HG02938 (cell line): ENCODE results near the gene B3GNT4.
"Not testable (repeated sequence)": the region's sequence is repeated elsewhere in the genome, so short reads cannot be mapped to it uniquely, and the experiment has no call there.

Experiments used
- ATAC-seq: cut with Tn5 transposase; IDR thresholded peaks from one replicate; pipeline ENCODE4 v1.9.1; 2021; ENCODE audit warnings: mild to moderate bottlenecking, moderate library complexity; ENCODE audit not compliant: unreplicated experiment

The B3GNT4 gene

DNA sequence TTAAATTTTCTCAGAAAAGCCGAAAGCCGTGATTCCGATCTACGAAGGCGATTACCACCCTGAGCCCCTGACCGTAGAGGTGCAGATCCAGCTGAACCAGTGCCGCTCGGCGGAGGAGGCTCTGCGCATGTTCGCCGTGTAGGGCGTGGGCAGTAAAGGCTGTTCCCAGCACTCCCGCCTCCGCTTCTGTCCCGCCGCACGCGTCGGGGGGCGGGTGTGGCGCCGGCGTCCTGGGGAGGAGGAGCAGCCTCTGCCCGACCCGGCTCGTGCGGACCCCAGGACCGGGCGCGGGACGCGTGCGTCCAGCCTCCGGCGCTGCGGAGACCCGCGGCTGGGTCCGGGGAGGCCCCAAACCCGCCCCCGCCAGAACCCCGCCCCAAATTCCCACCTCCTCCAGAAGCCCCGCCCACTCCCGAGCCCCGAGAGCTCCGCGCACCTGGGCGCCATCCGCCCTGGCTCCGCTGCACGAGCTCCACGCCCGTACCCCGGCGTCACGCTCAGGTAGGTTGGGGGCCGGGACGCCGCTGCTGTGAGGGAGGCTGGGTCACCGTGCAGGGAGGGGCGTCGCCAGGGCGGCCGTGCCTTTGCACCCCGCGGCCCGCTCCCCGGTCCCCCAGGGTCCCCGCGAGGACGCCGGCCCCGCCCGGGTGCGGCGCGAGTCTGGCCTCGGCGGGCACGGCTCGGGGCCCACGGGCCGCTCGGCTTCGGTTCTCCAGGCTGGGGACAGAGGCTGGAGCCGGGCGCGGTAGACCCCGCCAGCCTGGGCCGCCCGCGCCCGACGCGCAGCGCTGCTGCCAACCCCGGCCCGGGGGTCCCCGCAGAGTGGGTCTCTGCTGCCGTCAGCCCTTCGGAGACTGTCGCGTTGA, at the start of gene B3GNT4:
Gene B3GNT4 (plus strand): TSS at position 409 of the 866 bp plus-strand sequence. CDS start 910 bp downstream, outside the sequence.
- no peak for ATAC-seq

- ATAC-seq, result no peak
Measured at GRCh38 chr12:122155705-122156104, 47.8 kb upstream of the B3GNT4 start.

DNA sequence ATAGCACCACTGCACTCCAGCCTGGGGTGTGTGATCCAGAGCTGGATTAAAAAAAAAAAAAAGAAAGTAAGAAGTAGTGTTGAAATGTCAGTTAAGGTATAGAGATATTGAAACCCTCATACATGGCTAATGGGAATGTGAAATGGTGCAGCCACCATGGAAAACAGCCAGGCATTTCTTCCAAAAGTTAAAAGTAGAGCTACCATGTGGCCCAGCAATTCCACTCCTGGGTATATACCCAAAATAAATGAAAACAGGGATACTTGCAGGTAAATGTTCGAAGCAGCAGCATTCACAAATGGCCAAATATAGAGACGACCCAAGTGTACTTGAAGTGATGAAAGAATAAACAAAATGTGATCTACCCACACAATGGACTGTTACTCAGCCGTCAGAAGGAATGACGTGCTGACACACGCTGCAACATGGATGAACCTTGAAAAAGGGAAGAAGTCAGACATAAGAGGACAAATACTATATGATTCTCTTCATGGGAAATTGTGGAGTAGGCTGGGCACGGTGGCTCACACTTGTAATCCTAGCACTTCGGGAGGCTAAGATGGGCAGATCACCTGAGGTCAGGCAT, 44.7 kb upstream of the B3GNT4 start:
- no peak for ATAC-seq

DNA sequence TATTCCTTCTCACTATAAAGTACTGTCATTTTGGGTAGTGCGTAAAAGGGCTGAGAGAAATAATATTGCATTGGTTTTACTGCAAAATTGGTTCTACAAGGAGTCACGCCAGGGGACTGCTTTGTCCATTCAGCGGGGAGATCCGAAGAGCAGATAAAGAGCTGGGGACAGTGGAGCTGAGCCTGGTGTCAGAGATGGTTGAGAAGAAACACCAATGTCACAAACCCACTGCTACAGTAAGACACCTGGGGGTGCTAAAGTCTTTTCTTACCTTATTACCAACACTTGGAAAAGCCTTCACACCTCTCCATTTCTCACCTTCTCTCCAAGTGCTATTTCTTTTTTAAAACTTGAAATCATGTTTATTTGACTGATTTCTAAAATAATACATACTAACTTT, 43.6 kb upstream of the B3GNT4 start:
- ATAC-seq, result no peak

DNA sequence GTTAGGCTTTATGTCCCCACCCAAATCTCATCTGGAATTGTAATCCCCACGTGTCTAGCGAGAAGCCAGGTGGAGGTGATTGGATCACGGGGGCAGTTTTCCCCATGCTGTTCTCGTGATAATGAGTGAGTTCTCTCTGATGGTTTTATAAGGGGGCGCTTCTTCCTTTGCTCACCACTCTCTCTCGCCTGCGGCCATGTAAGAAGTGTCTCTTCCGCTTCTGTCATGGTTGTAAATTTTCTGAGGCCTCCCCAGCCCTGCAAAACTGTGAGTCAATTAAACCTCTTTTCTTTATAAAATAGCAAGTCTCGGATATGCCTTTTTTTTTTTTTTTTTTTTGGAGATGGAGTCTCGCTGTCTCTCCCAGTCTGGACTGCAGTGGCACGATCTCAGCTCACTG, 42.7 kb upstream of the B3GNT4 start:
- no peak for ATAC-seq

GRCh38 chr12:122161682-122162081, 41.8 kb upstream of the B3GNT4 start:
- no peak for ATAC-seq

DNA sequence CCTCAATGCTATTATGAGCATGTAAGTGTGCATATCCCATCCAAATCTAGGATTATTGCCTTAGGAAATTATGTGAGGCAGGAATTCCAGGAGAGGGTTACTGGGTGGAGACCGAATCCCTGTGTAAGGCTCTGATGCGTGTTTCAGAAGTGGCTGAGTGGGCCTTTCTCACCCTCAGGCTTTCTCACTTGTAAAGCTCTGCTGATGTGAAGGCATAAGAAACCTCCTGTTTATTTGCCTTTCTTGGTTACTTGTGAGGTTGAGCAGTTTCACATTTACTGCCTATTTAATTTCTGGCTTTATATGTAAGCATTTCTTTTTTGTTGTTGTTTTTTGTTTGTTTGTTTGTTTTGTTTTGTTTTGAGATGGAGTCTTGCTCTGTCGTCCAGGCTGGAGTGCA, 40.5 kb upstream of the B3GNT4 start:
- ATAC-seq, result no peak

DNA sequence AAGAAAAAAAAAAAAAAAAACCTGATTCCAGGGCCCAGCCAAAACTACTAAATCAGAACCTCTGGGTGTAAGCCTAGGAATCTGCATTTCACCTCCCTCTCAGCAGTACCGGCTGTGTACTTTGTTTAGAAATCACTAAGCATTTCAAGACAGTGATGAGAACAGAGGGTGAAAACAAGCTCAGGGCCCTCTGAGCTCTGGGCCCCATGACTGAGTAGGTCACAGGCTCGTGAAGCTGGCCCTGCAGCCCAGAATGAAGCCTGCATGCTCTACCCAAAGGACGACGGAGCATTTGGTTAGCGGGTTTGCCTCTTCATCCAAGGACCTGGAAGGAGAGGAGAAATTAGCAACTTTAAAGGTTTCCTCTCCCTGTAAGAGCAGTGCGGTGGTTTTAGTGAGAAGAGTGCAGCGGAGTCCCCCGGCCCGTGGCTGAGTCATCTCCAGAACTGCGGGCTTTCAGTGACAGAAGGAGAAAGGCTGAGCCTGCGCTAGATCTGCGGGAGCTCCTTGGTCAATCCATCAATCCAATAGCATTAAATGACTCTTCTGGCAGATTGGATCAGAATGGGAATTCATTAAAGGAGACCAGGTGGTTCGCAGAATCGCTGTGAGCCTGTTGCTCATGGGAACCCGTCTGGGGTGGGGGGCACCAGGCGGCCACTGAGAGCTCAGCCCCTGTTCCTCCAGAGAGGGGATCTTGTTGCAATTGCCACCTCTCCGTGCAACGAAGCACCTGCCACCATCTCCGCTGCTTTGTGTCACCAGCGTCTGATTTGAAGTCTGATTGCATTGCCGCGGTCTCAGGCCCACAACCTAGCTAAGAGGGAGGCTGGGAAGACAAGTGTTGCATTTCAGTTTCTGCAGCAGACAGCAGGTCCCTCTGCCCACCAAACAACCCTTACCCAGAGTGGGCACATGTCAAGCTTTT, 36.8 kb upstream of the B3GNT4 start:
- no peak for ATAC-seq

DNA sequence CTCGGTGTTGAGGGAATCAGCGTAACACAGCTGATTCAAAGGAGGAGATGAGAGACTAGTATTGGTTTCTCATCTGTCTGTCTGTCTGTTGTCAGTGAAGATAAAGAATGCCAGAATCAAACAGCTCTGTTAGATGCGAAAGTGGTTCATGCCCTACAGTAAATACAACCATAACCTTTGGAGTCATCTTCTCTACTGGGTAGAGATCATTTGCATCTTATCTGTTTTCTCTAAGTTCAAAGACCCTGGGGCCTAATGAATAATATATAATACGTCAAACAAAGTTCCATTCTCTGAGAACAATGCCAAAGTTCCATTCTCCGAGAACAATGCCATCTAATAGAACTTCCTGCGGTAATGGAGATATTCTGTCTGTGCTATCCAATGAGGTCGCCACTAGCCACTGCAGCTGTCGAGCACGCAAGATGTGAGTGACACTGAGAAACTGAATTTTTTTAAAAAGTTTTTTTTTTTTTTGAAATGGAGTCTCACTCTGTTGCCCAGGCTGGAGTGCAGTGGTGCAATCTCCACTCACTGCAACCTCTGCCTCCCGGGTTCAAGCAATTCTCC, 36.1 kb upstream of the B3GNT4 start:
- ATAC-seq, result no peak

DNA sequence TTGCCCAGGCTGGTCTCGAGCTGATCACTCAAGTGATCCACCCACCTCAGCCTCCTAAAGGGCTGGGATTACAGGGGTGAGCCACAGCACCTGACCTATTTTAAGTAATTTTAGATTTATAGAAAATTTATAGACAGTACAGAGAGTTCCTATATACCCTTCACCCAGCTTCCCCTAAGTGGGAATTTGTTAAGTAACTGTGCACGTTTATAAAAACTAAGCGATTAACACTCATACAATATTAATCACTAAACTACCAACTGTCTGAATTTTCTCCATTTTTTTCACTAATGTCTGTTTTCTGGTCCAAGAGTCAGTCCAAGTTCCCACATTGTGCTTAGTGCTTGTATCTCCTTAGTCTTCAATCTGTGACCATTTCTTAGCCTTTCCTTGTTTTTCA, 35.0 kb upstream of the B3GNT4 start:
- ATAC-seq, result no peak

DNA sequence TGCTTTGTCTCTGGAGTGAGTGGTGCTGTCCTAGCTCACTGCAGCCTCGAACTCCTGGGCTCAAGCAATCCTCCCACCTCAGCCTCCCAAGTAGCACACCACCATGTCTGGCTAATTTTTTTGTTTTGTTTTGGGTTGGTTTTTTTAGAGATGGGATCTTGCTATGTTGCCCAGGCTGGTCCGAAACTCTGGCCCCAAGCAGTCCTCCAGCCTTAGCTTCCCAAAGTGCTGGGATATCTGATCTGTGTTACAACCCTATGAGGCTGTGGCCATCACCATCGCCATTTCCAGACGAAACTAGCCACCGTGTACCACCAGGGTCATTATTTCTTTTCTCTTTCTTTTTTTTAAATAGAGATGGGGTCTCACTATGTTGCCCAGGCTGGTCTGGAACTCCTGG, 32.1 kb upstream of the B3GNT4 start:
- ATAC-seq, result no peak

GRCh38 chr12:122172262-122172939, 31.1 kb upstream of the B3GNT4 start:
- ATAC-seq, result no peak

GRCh38 chr12:122174155-122174845, 29.2 kb upstream of the B3GNT4 start, which contains the start of gene IL31:
Gene IL31 (minus strand): TSS chr12:122174221. CDS start chr12:122174172, 49 bp downstream.
- ATAC-seq, result no peak

DNA sequence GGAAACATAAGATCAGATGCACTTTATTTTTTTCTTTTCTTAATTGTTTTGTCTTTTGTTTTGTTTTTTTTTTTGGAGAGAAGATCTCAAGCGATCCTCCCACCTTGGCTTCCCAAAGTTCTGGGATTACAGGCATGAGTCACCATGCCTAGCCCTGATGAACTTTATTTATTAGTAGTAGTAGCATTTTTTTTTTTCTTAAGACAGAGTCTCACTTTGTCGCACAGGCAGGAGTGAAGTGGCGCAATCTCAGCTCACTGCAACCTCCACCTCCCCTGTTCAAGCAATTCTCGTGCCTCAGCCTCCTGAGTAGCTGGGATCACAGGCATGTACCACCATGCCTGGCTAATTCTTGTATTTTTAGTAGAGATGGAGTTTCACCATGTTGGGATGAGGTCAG, 27.0 kb upstream of the B3GNT4 start:
- not testable (repeated sequence) for ATAC-seq

DNA sequence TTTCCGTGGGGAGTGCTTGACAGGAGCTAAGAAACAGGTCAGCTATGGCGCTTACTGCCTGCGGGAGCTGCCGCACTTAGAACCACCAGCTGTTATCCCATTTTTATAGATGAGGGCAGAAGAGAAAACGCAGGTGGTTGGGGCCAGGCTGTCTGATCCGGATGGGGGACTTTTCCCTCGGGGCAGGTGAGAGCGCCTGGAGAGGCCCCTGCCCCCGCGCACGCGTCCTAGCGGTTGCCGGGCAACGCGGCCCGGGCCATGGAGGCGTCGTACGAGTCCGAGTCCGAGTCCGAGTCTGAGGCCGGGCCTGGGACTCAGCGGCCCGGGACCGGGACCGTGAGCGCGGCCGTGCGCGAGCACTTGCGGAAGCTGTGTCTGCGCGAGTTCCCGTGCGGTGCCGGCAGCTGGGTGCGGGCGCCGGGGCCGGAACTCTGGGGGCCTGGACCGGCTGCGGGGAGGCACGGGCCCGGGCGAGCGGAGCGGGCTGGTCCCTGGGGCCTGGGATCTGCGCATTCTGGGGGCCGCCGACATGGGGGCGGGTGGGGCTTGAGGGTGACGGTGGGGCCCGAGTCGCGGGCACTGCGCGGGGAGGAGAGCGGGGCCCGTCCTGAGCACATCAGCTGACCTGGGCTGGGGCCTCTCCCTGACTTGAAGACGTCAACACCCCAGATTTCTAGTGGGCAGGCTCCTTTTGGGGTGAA, 20.5 kb upstream of the B3GNT4 start, which contains the start of gene LRRC43:
Gene LRRC43 (plus strand): TSS at position 237 of the 701 bp plus-strand sequence. CDS start 22 bp downstream, at position 259.
- ATAC-seq, result no peak

DNA sequence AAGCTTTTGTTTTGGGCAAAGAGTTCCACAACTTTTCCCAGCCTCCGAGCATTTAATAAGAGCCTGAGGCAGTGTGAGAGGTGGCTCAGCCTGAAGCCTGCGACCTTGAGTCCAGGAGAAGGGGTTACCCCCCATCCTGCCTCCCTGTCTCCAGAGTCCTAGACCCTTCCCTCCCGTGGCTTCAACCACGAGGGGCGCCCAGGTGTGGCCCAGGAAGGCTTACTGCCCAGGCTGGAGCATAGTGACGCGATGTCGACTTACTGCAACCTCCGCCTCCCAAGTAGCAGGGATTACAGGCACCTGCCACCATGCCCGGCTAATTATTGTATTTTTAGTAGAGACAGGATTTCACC, 19.9 kb upstream of the B3GNT4 start:
- ATAC-seq, result no peak

GRCh38 chr12:122184517-122184916, 19.0 kb upstream of the B3GNT4 start:
- no peak for ATAC-seq

DNA sequence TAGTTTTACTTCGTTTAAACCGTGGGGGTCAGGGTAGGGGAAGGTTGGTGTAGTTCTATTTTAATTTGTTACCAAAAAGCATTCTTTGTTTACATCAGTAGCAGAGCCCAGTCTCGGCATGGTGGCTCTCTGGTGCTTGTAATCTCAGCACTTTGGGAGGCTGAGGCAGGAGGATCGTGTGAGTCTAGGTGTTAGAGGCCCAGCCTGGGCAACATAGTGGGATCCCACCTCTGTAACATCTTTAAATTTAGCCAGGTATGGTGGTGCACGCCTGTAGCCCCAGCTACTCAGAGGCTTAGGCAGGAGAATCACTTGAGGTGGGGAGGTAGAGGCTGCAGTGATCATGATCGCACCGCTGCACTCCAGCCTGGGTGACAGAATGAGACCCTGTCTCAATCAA, 18.4 kb upstream of the B3GNT4 start:
- no peak for ATAC-seq

- ATAC-seq, result no peak
Measured at GRCh38 chr12:122185494-122186082, 17.9 kb upstream of the B3GNT4 start.
